Stomach (tissue), 9 donors: ENCODE results near the gene MYO1B. TPM values are rescaled to one million over a fixed set of nuclear protein-coding genes. Genes with fewer than 3 reads are reported as not detected.

Experiments
- DNase-seq, 2 donors: peaks; one replicate each; pipeline versions ENCODE4 v3.0.0 to v3.0.0-alpha.2; 2013 to 2019
- H3K27ac ChIP-seq, 5 donors: fragments of 200-600 bp in 4 of 5; sonication (generic) in 4 of 5; one replicate each; pipeline ENCODE4 v1.5.1; 2013 to 2019; ENCODE audit warnings: mild to moderate bottlenecking in 1 of 5, moderate library complexity in 1 of 5
- H3K27me3 ChIP-seq, 3 donors: fragments of 200-600 bp; sonication (generic); one replicate each; pipeline ENCODE4 v1.5.1; 2017 to 2019; ENCODE audit warnings: mixed run types in 1 of 3
- H3K36me3 ChIP-seq, 4 donors: fragments of 200-600 bp; sonication (generic); 1 replicate in 3 of 4; 2 replicates in 1 of 4; pipeline ENCODE4 v1.5.1; 2016 to 2019
- H3K4me1 ChIP-seq, 4 donors: fragments of 200-600 bp; sonication (generic); one replicate each; pipeline ENCODE4 v1.5.1; 2016 to 2019
- H3K4me3 ChIP-seq, 4 donors: fragments of 200-600 bp; sonication (generic) in 3 of 4; one replicate each; pipeline ENCODE4 v1.5.1; 2016 to 2019; ENCODE audit warnings: mild to moderate bottlenecking in 1 of 4
- H3K9me3 ChIP-seq, 4 donors: fragments of 200-600 bp; sonication (generic); one replicate each; pipeline ENCODE4 v1.5.1; 2016 to 2019
- EP300 ChIP-seq: sonication (generic); formaldehyde crosslinking; IDR thresholded peaks from one replicate; pipeline ENCODE4 v1.6.1; 2017; ENCODE audit warnings: antibody characterized with exemption
- POLR2A ChIP-seq, 4 donors: fragments of 450-650 bp; IDR thresholded peaks; one replicate each; pipeline ENCODE4 v1.6.1; 2016; ENCODE audit warnings: antibody characterized with exemption in 4 of 4, control low read depth in 2 of 4, mild to moderate bottlenecking in 1 of 4, moderate library complexity in 1 of 4
- POLR2AphosphoS5 ChIP-seq, 3 donors: sonication (generic); formaldehyde crosslinking; IDR thresholded peaks; one replicate each; pipeline ENCODE4 v1.6.1; 2016; ENCODE audit warnings: antibody characterized with exemption in 3 of 3
- WGBS, 5 donors: extraction: QIAGEN DNeasy Blood & Tissue Kit in 3 of 5; methylation state at CpG; one replicate each; pipeline versions ENCODE4 v1.1.5 to v1.1.7; 2013 to 2018; 5-methylcytosine and 5-hydroxymethylcytosine counted together
- intact Hi-C: fragments of 100-400 bp; cut with DNase I; formaldehyde crosslinking; loops from one replicate; pipeline ENCODE4 v1.15.1; 2023; ENCODE audit warnings: low total_unique reads
- polyA plus RNA-seq, 3 donors: library from polyadenylated mRNA; stranded (reverse); fragments of 200-250 nt; gene quantifications; one replicate each; pipeline ENCODE4 v1.2.3, GENCODE V29; 2013
- total RNA-seq, 5 donors: library from RNA; depleted of rRNA; stranded (reverse); fragments of >200 nt; gene quantifications; one replicate each; pipeline versions ENCODE4 v1.1.0 to v1.2.3, GENCODE V29; 2014 to 2016
- TF ChIP-seq, protein P1 (sequence below), 7 experiments: fragments of 450-650 bp in 4 of 7; fragments of 200-600 bp in 3 of 7; sonication (generic) in 3 of 7; IDR thresholded peaks; one replicate each; pipeline ENCODE4 v1.5.1; 2016 to 2019; ENCODE audit warnings: antibody characterized with exemption in 7 of 7, control low read depth in 2 of 7, mild to moderate bottlenecking in 1 of 7
- donor health status: healthy with polysubstance abuse.
- donor health status: Bipolar disorder and iron deficiency.
- donor health status: healthy.

The MYO1B gene
- total and polyA plus RNA-seq, 8 donors = 6.1 to 123 (median 16.4) TPM

DNA sequence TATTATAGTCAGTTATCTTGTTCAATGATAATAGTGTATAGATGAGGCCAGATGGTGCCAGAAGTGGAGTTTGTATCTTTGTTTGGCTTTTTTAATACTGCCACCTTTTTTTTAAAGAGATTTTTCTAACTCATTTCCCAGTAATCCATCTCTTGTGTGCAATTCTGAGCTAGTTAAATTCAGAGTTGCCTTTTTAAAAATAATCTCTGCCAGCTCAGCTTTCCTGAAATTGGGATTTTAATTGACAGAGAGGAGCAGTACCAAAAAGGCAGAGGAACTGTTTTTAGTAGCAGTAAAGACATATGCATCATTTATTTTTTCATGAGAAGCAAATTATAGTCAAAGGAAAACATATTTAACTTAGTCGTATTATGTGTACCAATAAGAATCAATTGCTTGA, 185.3 kb downstream of the MYO1B start:
- 86 to 96% (median 91%) methylated on average over 1 of the region's 1 CpG for WGBS, 5 donors
- H3K9me3 ChIP-seq = no peaks in the 10 kb centered on the region
- no peak overlapping the region for H3K27ac ChIP-seq
- H3K4me1 ChIP-seq = no peaks in the 10 kb centered on the region
- no peaks in the 10 kb centered on the region for H3K36me3 ChIP-seq
- no peaks in the 10 kb centered on the region for H3K27me3 ChIP-seq
- TF ChIP-seq EP300 (no peak), POLR2A (IDR thresholded peaks at IDR 0.05) (no peak), POLR2AphosphoS5 (IDR thresholded peaks at IDR 0.05) (no peak)
- TF ChIP-seq, protein P1, sequence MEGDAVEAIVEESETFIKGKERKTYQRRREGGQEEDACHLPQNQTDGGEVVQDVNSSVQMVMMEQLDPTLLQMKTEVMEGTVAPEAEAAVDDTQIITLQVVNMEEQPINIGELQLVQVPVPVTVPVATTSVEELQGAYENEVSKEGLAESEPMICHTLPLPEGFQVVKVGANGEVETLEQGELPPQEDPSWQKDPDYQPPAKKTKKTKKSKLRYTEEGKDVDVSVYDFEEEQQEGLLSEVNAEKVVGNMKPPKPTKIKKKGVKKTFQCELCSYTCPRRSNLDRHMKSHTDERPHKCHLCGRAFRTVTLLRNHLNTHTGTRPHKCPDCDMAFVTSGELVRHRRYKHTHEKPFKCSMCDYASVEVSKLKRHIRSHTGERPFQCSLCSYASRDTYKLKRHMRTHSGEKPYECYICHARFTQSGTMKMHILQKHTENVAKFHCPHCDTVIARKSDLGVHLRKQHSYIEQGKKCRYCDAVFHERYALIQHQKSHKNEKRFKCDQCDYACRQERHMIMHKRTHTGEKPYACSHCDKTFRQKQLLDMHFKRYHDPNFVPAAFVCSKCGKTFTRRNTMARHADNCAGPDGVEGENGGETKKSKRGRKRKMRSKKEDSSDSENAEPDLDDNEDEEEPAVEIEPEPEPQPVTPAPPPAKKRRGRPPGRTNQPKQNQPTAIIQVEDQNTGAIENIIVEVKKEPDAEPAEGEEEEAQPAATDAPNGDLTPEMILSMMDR (IDR thresholded peaks at IDR 0.05) = no peak
- no peak for DNase-seq
- intact Hi-C loops = no loop called here
- H3K4me3 ChIP-seq = no peak overlapping the region

DNA sequence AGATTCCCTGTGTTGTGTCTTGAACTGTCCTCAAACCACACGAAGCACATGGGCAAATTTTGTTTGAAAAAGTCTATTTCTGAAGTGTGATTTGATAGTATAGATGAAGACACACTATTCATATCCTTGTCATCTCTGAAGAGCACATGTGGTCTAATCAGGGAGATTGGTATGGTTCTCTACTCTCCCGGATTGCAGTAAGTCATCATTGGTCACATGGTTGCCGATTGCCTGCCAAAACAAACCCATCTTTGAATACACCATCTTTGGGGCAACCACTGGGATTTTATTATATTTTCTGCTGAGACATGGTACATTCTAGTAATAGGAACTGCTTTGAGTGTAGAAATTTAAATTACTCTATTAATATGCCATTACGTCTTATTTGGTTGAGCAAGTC, 186.9 kb downstream of the MYO1B start:
- 77 to 90% (median 89%) methylated on average over 4 of the region's 4 CpGs for WGBS, 5 donors
- H3K27me3 ChIP-seq = no peaks in the 10 kb centered on the region
- no peak overlapping the region for H3K27ac ChIP-seq
- H3K4me3 ChIP-seq = no peak overlapping the region
- H3K4me1 ChIP-seq = no peaks in the 10 kb centered on the region
- H3K36me3 ChIP-seq = no peaks in the 10 kb centered on the region
- no peak for DNase-seq
- intact Hi-C loops = no loop called here
- TF ChIP-seq POLR2A (IDR thresholded peaks at IDR 0.05) (no peak), EP300 (no peak), POLR2AphosphoS5 (IDR thresholded peaks at IDR 0.05) (no peak)
- TF ChIP-seq, protein P1 (IDR thresholded peaks at IDR 0.05) = no peak
- no peaks in the 10 kb centered on the region for H3K9me3 ChIP-seq

DNA sequence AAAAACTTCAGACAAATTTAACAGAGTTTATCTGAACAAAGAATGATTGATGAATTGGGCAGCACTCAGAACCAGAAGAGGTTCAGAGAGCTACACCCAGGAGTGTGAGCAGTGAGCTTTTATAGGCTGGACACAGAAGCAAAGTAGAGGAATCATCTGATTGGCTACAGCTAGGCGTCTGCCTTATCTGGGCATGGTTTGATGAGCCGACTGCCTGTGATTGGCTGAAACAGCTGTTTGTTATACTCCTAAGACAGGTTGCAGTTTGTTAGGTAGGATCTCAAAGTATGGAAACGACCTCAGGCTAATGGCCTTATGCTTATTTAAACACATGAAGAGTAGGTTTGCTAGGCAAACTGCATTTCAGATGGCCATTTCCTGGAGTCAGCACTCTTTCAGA, 188.9 kb downstream of the MYO1B start:
- Histone ChIP-seq H3K27me3 (no peaks in the 10 kb centered on the region), H3K9me3 (no peaks in the 10 kb centered on the region), H3K36me3 (no peaks in the 10 kb centered on the region), H3K4me3 (no peak overlapping the region), H3K4me1 (no peaks in the 10 kb centered on the region), H3K27ac (no peak overlapping the region)
- 62 to 90% (median 86%) methylated on average over 3 of the region's 3 CpGs for WGBS, 5 donors
- intact Hi-C loops = no loop called here
- no peak for TF ChIP-seq POLR2A (IDR thresholded peaks at IDR 0.05)
- no peak for TF ChIP-seq EP300
- TF ChIP-seq POLR2AphosphoS5 (IDR thresholded peaks at IDR 0.05) = no peak
- TF ChIP-seq, protein P1 (IDR thresholded peaks at IDR 0.05) = no peak
- DNase-seq = no peak

DNA sequence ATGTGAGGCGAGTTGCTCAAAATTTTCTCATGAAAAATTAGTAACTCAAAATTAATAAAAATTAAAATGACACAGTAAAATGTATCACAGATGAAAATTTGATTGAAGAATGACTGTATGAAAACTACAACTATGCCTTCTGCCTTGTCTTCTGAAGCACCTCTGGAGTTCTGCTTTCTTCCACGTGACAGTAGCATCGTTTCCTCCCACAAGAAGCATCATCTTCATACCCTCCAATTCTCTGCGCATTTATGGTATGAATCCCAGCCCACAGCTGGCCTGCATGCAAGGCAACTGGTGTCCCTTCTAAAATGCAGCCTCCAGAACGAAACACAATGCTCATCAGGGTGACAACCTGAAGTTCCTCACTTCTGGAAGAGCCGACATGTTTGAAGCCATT, 189.9 kb downstream of the MYO1B start:
- WGBS, 5 donors = 90 to 95% (median 92%) methylated on average over 6 of the region's 6 CpGs
- H3K9me3 ChIP-seq = no peaks in the 10 kb centered on the region

DNA sequence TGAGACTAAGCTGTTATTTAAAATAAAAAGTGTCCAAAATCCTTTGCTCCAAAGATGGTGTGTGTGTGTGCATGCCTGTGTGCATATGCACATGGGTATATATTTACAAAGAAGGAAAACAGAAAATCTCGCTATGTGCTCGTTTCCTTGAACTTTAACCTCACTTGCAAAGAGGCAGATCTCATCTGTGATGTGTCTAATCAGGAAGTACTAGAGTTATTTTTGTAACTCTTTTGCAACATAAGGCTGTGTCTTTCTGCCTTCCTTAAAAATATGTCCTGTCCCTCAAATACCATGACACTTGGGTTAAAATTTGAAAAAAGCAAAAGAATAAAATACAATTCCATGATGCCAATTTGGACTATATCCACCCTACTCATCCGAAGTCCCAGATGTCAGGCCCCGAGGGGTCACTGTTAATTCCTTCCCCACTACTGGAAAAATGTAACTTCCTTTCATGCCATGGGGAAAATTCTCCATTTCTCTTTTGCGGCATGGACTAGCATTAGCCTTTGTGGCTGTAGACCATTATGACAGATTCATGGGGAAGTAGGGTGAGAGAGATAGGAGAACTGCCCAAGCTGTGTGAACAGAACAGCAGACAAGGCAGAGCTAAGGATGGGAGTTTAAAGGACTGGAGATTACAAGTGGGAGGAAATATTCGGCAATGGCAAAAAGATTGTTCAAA, 191.3 kb downstream of the MYO1B start:
- TF ChIP-seq, protein P1 (IDR thresholded peaks at IDR 0.05) = no peak
- TF ChIP-seq POLR2A (IDR thresholded peaks at IDR 0.05) = no peak
- no peaks in the 10 kb centered on the region for H3K9me3 ChIP-seq
- H3K4me3 ChIP-seq = no peak overlapping the region
- no peaks in the 10 kb centered on the region for H3K27me3 ChIP-seq
- no peak for DNase-seq
- intact Hi-C loops = no loop called here
- WGBS, 5 donors = 54 to 71% (median 66%) methylated on average over 6 of the region's 6 CpGs
- H3K36me3 ChIP-seq = no peaks in the 10 kb centered on the region
- H3K27ac ChIP-seq = no peak overlapping the region
- no peaks in the 10 kb centered on the region for H3K4me1 ChIP-seq

More for the DNA sequence above, 189.9 kb downstream of the MYO1B start:
- intact Hi-C loops = no loop called here
- no peak for DNase-seq
- no peak overlapping the region for H3K4me3 ChIP-seq
- H3K27ac ChIP-seq = no peak overlapping the region
- no peak for TF ChIP-seq POLR2AphosphoS5 (IDR thresholded peaks at IDR 0.05)
- TF ChIP-seq EP300 = no peak
- no peak for TF ChIP-seq POLR2A (IDR thresholded peaks at IDR 0.05)
- H3K36me3 ChIP-seq = no peaks in the 10 kb centered on the region
- no peaks in the 10 kb centered on the region for H3K4me1 ChIP-seq
- H3K27me3 ChIP-seq = no peaks in the 10 kb centered on the region
